CD4-positive, alpha-beta T cell treated with Interleukin-4 for 4 hours (primary cell): Measurements from ENCODE around the gene LHPP.

ENCODE experiments used
- DNase-seq: peaks from one replicate; pipeline ENCODE4 v3.0.0-alpha.2; 2020

Gene LHPP

DNA sequence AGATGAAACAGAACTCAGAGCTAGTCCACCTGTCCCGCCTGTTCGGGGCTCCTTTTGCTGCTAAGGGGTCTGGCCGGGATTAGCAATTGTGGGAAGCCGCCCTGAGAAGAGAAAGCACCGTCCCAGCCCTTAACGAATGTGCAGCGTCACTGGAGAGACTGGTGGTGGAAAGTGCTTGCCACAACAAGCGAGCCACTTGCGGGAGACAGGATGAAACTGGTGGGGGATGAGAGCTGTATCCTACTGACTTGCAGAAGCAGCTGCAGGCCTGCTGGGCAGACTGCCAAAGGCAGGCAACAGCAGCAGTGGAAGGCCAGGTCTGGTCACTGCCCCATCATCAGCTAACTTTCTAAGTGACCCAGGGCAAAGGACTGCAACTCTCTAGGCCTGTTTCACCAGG, 187.1 kb downstream of the LHPP start:
- peak; percentile 56 for DNase-seq

DNA sequence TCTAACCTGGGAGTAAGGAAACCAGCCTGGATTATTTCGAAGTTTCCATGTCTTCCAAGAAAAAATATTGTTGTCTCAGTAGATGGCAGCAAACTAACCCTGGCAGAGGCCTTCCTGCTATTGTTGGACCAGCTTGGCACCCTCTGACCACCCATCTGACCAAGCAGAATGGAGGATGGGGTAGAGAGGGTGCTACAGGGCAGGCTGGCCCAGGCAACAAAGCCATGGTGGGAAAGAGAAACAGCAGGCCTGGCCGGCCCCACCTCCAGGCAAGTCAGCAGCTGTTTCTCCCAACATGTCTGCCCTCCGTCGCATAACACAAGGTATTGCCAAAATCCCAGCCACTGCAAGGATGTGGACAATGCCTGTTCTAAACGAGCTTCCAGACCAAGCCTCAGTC, 187.6 kb downstream of the LHPP start:
- no peak for DNase-seq

DNA sequence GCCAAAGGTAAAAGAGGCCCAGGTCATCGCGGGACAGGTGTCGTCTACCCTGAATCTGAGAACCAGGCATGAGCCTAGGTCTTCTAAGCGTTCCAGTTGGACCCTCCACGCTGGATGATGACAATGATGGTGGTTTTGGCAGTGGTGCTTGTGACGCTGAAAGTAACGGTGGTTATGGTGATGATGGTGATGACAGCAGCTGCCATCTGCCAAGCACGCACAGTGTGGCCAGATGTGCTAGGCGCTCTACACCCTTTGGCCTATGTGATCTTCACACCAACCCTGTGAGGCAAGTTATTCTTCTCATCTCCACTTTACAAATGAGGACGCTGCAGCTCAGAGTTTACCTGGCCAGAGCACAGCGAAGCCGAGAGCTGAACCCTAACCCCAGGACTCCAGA, 188.6 kb downstream of the LHPP start:
- peak; percentile 56 for DNase-seq

DNA sequence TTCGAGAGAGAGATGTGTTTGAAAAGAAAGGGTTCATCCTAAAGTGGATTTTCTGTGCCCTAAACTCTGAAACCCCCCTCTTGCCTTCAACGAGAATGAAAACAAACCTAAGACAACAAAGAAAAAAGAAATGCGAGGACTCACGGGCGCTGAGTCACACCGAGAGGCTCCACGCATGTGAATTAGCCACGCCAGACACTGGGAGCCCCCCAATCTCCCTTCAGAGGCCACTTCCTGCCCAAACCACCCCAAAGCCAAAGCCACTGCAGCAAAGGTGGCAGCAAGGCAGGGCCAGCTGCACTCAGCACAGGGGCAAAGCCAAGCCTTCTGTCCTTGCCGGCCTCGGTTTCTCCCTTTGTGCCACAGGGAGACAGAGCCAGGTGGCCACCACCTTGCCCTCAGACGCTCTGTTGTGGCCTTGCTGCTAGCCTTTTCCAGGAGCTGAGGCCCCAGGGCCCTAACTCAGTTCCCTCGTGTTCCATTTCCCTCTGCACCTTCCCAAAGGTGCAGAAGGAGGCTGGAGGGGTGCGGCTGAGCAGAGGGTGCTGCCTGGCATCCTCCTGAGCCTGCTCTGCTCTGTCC, 189.3 kb downstream of the LHPP start:
- DNase-seq, result peak; percentile 87

DNA sequence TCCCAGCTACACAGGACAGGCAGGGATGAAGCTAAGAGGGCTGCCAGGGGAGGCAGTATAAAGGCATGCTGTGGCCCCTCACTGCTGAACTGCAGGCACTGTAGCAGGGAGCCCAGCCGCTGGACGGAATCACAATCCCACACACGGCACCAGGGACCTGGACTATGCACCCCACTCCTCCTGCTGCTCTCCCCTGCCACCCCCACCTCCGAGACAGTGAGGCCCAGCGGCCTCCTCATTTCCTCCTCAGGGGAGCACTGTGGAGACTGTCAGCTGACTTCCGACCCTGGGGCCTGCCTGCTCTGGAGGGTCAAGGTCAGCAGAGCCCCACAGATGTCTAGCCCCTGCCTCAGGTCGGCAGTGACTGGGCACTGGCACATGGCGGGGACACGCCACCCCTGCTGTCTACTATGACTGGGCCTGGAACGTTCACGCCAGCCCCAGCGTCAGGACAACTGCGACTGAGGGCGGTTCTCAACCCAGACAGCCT, 189.8 kb downstream of the LHPP start:
- DNase-seq, result no peak

DNA sequence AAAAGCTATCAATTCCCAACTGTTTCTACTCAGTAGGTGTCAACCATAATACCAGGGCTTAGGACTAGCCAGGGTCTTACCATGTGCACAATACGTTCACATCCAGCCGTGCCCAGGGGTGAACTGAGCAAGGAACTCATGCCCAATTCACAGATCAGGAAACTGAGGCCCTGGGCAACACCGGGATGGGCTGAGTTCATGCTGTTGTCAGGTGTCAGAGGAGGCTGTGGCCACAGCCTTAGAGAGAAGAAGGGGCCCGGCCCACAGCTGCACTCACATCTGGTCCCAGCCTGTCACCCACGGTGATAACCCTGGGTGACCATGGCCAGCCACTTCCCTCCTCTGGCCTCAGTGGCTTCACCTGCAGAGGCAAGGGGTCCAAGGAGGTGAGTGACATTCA, 190.6 kb downstream of the LHPP start:
- no peak for DNase-seq

DNA sequence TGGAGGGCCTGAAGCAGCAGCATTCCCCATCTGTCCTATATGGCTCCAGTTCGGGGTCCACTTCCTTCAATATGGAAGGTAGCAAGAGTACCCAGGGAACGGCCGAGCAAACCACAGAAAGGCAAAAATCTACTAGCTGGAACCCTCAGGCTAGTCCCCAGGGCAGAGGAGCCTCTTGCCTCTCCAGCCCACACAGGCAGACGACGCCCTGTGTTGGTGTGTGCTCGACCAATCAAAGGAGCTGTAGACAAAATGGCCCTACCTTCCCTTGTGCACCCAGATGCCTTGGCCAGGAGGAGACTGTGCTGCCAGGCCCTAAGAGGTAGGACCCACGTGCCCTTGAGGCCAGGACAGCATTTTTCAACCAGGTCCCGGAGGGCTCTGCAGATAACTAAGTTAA, 191.1 kb downstream of the LHPP start:
- DNase-seq, result no peak

DNA sequence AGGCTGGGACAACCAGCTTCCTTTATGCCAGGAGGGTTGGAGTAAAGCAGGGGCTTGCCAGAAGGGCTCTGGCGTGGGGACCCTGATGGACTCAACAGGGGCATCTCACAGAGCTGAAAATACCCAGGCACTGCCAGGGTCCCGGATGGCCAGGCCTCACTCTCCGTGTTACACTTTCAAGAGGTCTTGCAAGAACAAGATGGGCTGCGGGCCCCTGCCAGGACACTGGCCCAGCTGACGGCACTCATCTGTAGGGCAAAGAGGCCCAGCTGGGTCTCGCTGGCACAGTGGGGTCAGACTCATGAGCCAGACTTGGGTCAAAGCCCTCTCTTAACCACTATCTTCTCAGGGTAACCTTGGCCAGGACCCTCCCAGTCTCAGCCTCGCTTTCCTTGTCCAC, 191.7 kb downstream of the LHPP start:
- DNase-seq, result no peak

DNA sequence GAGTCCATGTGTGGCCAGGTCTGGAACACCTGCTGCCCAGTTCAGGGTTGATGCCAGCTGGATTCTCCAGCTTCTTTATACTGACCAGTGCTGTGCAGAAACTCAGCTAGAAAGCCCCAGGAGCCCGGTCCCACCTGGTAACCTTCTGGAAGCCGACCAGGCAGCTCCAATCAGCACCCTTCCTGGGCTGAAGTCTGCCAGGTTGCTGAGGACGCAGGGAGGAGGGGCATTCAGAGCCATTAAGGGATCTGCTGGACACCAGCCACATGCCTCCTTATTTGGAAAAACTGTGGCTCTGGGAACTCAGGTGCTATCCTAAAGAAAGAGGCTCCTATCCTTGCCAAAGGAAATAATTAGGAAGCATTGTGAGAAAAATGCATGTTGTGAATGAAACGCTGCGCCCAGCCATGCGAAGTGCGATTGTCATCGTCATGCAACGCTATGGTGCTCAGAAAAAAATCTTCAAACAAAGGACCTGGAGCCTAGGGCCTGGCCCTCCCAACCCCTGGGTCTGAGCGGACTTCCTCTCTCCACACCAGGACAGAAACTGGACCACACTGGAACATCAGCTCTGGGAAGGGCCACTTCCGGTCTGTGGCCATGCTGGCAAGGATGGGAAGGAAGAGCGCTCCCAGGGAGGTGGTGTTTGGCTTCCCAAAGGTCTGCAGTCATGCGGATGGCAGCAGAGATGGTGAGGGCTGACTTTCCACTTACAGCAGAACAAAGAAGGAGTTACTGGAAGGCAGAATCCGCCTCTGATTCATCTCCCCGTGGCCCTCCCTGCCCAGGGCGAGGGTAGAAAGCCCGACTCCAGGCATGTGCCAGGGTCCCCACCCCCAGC, 192.4 kb downstream of the LHPP start:
- no peak for DNase-seq

DNA sequence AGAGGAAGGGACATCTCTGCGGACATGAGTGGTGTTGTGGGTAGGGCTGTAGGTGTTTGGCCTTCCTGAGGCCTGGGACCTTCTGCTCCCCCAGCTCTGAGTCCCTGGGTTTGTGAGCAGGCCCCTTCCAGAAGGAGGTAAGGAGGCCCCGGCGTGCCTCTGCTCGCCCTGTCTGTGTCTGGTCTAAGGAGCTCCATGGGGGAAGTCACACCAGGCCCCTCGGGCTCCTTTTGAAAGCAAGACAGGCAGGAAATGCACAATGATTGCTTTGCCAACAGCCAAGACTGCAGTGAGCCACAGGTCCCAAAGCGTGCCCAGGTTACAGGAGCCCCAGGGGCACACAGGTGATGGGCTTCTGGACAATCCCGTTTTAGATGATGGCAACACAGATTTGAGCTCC, 193.1 kb downstream of the LHPP start:
- no peak for DNase-seq

DNA sequence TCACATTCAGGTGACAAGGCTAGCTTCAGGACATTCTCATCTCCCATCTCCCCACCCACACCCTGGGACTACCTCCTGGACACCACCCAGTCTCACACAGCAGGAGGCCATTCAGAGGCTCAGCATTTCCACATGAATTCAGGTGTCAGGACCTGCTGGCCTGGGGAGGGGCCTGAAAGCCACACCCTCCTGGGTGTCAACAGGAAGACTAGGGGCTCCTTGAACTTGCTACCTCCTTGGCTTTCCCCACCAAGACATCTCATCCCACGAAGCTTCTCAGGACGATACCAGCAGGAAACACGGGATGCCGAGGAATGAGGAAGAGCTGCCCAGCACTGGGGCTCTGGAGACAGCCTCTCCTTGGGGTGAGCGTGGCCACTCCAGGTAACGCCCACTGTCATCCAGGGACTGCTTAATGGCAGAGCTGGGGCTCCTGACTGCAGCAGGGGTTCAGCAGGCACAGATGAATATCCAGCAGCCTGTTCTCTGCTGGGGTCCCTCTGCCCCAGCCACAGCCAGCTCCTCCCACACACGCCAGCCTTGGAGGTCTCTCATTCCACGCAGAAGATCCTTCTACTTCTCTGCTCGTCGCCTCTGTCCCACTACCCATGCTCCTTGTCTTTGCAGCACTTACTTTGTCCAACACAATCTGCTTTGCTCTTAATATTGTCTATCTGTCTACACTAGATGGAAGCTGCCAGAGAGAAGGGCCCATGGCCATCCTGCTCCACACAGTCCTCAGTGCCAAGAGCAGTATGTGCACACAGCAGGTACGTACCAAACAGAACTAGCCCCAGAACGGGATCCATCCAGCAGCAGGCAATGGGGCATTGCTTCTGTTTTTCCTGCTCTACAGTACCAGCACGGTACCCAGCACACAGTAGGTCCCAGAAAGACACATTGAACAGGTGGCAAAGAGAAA, 193.8 kb downstream of the LHPP start:
- no peak for DNase-seq

DNA sequence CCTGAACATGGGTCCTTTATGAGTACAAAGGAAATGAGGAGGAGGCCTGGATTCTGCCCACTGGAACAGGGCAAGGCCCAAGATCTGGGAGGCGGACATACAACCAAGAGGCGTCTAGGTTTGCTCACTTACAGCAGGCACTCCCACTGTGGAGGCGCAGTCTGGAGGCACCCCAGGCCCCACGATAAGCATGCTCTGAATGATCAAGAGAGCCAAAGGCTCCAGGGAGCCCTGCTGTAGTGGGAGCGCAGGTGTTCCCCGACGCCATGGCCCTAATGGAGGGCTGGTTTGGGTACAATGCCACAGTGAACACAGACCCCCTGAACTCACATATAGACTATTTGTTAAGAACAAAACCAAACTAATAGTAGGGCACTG, 194.5 kb downstream of the LHPP start:
- DNase-seq, result no peak

DNA sequence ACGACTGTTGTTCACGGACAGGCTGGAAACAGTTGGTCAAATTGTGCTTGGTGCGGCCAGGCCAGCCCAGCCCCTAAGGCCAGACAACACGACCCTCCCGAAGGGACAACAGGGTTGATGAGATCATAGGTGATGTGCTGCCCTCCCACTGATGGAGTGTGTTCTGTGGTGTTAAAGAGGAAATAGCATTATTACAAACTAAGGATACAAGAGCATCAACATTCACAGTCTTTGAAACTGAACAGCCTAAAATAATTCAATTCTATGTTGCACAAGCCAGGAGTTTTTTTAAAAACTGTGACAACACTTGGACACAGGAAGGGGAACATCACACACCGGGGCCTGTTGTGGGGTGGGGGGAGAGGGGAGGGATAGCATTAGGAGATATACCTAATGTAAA, 194.9 kb downstream of the LHPP start:
- DNase-seq, result no peak

DNA sequence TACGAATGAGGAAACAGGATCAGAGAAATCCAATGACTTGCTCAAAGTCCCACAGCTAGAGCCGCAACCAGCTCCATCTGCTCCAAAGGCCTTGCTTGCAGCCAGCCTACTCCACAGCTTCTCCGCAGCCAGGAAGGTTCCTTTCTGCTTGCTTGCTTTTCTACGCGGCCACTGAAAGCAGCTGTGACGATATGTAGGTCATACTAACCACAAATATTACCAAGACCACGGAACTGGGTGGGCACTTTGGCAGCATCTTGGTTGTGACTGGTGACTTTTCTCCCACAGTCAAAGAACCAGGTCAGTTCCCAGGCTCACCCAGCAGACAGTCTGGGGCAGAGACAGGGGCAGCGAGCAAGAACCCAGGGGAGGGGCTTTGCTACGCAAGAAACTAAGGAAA, 196.2 kb downstream of the LHPP start:
- DNase-seq, result peak; percentile 80

DNA sequence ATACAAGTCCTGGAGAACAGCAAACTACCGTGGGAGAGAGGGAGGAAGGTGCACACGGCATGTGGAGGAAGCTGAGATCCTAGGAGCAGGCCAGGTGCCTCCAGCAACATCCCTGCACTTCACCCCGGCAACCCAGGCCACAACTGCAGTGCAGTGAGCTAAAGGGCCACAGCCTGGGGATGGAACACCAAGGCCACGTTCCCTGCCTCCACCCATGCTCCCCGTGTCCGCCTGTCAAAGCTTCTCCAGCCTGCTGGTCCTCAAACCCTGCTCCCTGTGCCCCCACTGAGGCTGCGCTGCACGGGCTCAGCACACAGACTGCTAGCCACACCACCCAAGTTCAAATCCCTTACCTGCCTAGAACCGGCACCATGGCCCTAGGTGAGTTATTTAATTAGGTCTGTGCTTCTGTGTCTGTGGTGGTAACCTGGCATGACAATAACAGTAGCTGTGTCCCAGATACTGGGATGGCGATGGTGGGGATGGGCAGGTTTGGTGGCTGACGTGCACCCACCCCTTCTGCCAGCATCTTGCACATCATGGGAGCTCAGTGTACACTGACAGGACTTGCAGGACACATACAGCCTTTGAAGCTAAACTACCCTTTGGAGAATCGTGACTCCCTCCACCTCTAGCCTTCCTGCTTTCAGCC, 197.1 kb downstream of the LHPP start:
- no peak for DNase-seq

DNA sequence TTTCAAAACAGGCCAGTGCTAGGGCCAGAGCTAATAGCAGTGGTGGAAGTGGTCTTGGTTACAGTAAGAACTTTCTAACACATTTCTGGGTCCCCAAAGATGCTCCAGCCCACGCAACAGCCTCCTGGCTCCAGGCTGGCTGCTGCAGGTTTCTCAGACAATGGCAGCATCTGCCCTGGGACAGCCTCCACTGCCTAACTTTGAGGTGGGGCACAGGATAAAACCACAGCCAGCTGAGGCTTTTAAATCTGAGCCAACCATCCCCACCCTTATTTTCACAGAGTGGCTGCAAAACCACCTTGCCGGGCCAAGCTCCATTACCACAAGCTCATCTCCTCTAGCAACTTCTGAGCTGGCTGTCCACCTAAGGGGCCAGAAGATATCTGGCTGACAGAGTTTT, 197.8 kb downstream of the LHPP start:
- peak; percentile 48 for DNase-seq

DNA sequence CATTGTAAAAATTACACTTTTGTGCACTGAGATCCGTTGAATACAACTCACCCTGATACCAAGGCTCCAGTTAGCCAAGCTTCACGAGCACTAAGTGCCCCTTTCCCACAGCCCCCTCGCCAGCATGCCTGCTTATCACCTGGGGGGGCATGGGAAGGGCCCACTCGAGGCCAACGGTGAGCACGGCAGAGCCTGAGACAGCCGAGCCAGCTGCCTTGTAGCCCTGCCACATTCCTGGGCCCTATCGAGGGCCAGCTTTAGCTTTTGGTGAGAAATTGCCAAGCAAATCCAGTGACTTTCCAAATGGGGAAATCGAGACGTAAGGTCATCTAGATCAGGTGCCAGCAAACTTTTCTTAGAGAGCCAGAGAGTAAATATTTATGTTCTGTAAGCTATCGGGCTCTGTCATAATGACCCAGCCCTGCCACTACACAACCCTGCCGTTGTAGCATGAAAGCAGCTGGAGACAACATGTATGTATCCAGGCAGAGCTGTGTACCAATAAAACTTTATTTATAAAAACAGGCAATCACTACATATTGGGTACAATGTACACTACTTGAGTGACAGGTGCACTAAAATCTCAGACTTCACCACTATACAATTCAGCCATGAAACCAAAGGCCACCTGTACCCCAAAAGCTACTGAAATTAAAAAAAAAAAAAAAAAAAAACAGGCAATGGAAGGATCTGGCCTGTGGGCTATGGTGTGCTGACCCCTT, 198.9 kb downstream of the LHPP start:
- no peak for DNase-seq

DNA sequence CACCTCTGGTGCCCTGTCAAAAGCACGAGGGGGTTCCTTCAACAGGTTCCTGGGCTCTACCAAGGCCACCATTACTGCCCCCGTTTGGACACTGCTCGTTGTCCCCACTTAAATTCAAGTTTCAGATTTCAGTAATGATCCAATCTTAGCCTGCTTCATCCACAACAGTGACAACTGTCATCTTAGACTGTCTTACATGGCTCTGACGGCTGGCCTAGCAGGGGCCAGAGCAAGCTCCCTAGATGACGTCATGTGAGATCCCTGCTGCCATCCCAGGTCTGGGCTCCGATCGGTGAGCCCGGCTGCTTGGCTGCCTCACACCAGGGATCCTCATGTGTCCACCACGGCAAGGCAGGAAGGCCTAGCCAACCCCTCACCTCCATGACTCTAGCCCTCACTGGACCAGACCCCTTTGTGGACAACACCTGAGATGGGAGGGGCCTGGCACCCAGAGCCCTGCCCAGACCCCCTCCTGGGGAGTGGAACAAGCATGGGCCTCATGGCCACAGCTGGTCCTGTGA, 200.1 kb downstream of the LHPP start:
- no peak for DNase-seq

DNA sequence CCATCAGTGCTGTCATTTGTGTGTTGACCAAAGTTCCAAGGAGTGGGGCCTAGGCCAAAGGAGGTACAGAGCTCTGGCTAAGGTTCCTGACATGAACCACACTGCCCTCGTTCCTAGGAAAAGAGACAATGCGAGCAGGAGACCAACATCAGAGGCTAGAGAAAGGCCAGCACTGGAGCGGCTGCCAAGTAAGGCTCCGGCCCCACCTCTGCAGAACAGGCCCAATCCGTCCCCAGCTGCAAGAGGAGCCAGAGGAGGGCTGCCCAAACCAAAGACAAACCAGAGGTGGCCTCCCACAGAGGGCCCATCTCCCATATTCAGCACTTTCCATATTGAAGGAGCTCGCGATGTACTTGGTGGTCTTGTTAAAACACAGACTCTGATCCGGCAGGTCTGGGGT, 201.6 kb downstream of the LHPP start:
- no peak for DNase-seq
